Ishikawa (cell line): Measurements from ENCODE around the gene MARCHF10.

Experiments used
- CEBPB ChIP-seq: IDR thresholded peaks from 2 replicates; pipeline ENCODE4 v1.6.1; 2012
- CREB1 ChIP-seq: IDR thresholded peaks from 2 replicates; pipeline ENCODE4 v1.6.1; 2012; ENCODE audit warnings: low read depth
- EGR1 ChIP-seq: IDR thresholded peaks from 2 replicates; pipeline ENCODE4 v1.6.1; 2012
- EP300 ChIP-seq: IDR thresholded peaks from 2 replicates; pipeline ENCODE4 v1.6.1; 2012; ENCODE audit warnings: borderline replicate concordance
- FOXM1 ChIP-seq: IDR thresholded peaks from 2 replicates; pipeline ENCODE4 v1.6.1; 2012; ENCODE audit warnings: low read depth, borderline replicate concordance
- NFIC ChIP-seq: IDR thresholded peaks from 2 replicates; pipeline ENCODE4 v1.6.1; 2012
- RAD21 ChIP-seq: IDR thresholded peaks from 2 replicates; pipeline ENCODE4 v1.6.1; 2012; ENCODE audit warnings: low read depth
- TAF1 ChIP-seq: IDR thresholded peaks from 2 replicates; pipeline ENCODE4 v1.6.1; 2012; ENCODE audit warnings: low read depth, mild to moderate bottlenecking
- TCF12 ChIP-seq: IDR thresholded peaks from 2 replicates; pipeline ENCODE4 v1.6.1; 2012; ENCODE audit warnings: low read depth
- TEAD4 ChIP-seq: IDR thresholded peaks from 2 replicates; pipeline ENCODE4 v1.6.1; 2012
- ZBTB7A ChIP-seq: IDR thresholded peaks from 2 replicates; pipeline ENCODE4 v1.6.1; 2012; ENCODE audit warnings: low read depth
- TF ChIP-seq, protein P1 (sequence below): IDR thresholded peaks from 2 replicates; pipeline ENCODE4 v1.6.1; 2012; ENCODE audit warnings: low read depth, mild to moderate bottlenecking
- TF ChIP-seq, protein P2 (sequence below): IDR thresholded peaks from 2 replicates; pipeline ENCODE4 v1.6.1; 2012
- TF ChIP-seq, protein P3 (sequence below): IDR thresholded peaks from 2 replicates; pipeline ENCODE4 v1.6.1; 2012

MARCHF10 gene

DNA sequence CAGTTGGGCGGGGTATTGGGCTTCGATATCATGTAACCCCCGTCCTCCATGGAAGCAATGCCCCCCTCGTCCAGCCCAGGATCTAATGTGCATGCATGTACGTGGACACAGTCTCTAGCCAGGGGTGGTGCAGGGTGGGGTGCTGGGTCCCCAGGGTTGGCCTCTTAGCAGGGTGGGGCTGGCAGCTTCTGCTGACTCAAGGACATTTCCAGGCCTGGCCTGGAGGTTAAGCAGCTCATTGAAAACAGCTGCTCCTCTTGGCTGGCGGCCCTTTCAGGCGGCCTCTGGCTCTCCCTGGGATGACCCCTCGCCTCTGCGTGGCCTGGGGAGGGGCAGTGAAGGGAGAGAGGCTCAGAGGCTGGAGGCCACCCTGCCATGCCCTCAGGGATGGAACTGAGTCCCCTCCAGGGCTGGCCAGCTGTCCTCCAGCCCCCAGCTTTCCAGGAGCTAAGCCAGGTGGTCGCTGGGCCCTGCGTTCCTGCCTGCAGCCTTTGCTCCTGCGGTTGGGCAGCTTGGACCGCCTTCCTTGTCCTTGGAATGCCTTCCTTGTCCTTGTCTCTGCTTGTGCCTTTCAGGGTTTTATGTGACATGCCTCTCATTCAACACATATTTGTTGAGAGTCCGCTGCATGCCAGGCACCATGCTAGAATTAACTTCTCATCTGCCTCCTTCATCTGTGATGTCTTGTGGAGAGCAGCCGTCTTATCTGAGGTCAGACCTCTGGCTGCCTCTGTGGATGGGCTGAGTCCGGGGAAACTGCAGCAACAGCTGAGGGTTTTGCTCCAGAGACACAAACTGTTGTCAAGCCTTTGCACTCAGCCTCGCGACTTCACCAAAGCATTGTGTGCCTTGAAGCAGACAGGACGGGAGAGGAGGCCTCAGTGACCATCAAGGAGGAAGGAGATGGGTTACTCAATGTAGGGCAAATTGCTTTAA is 154.0 kb downstream of the MARCHF10 start:
- TF ChIP-seq, protein P1, sequence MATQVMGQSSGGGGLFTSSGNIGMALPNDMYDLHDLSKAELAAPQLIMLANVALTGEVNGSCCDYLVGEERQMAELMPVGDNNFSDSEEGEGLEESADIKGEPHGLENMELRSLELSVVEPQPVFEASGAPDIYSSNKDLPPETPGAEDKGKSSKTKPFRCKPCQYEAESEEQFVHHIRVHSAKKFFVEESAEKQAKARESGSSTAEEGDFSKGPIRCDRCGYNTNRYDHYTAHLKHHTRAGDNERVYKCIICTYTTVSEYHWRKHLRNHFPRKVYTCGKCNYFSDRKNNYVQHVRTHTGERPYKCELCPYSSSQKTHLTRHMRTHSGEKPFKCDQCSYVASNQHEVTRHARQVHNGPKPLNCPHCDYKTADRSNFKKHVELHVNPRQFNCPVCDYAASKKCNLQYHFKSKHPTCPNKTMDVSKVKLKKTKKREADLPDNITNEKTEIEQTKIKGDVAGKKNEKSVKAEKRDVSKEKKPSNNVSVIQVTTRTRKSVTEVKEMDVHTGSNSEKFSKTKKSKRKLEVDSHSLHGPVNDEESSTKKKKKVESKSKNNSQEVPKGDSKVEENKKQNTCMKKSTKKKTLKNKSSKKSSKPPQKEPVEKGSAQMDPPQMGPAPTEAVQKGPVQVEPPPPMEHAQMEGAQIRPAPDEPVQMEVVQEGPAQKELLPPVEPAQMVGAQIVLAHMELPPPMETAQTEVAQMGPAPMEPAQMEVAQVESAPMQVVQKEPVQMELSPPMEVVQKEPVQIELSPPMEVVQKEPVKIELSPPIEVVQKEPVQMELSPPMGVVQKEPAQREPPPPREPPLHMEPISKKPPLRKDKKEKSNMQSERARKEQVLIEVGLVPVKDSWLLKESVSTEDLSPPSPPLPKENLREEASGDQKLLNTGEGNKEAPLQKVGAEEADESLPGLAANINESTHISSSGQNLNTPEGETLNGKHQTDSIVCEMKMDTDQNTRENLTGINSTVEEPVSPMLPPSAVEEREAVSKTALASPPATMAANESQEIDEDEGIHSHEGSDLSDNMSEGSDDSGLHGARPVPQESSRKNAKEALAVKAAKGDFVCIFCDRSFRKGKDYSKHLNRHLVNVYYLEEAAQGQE, result no peak
- TF ChIP-seq TEAD4, result no peak
- TF ChIP-seq, protein P2, sequence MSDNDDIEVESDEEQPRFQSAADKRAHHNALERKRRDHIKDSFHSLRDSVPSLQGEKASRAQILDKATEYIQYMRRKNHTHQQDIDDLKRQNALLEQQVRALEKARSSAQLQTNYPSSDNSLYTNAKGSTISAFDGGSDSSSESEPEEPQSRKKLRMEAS, result no peak
- no peak for TF ChIP-seq TCF12
- TF ChIP-seq ZBTB7A, result no peak
- TF ChIP-seq CEBPB, result no peak
- no peak for TF ChIP-seq EGR1
- TF ChIP-seq NFIC, result no peak
- TF ChIP-seq CREB1, result no peak
- TF ChIP-seq TAF1, result no peak

DNA sequence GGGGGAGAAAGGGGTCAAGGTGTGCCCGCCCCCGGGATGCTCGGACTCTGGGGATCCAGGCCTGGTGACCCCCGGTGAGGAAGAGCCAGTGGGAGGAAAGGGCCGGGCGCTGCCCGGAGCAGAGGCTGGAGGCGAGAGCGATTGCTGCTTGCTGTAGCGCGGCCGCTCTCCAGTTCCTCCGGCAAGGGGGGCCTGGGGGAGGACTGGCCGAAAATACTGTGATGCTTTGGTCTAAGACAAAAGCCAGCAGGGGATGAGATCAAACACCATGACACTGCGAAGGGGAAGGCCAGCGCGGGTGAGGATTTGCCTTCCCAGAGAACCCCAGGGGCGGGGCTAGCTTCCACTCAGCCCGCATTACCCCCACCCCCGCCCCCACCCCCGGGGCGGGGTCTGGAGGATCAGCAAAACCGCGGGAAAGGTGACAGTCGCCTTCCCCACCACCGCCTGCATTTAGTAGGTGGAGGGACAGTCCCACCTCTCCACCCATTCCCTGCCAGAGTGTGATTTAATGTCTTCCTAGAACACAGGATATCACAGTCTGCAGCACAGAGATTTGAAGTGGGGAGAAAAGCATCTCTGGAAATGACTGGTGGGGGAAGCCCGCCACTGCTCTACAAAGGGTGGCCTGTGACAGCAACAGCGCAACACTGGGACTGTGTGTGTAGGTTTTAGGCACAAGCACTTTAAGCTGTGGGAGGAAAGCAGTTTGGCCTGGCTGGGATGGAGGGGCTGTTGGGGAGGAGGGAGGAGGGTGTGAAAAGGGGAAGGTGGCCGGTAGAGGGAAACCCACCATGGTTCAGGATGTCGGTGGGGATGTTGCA is 154.9 kb downstream of the MARCHF10 start:
- no peak for TF ChIP-seq TEAD4
- TF ChIP-seq RAD21, result no peak
- TF ChIP-seq TCF12, result no peak
- no peak for TF ChIP-seq CEBPB
- TF ChIP-seq TAF1, result no peak
- TF ChIP-seq NFIC, result no peak
- TF ChIP-seq, protein P3, sequence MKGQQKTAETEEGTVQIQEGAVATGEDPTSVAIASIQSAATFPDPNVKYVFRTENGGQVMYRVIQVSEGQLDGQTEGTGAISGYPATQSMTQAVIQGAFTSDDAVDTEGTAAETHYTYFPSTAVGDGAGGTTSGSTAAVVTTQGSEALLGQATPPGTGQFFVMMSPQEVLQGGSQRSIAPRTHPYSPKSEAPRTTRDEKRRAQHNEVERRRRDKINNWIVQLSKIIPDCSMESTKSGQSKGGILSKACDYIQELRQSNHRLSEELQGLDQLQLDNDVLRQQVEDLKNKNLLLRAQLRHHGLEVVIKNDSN, result no peak
- TF ChIP-seq FOXM1, result no peak

DNA sequence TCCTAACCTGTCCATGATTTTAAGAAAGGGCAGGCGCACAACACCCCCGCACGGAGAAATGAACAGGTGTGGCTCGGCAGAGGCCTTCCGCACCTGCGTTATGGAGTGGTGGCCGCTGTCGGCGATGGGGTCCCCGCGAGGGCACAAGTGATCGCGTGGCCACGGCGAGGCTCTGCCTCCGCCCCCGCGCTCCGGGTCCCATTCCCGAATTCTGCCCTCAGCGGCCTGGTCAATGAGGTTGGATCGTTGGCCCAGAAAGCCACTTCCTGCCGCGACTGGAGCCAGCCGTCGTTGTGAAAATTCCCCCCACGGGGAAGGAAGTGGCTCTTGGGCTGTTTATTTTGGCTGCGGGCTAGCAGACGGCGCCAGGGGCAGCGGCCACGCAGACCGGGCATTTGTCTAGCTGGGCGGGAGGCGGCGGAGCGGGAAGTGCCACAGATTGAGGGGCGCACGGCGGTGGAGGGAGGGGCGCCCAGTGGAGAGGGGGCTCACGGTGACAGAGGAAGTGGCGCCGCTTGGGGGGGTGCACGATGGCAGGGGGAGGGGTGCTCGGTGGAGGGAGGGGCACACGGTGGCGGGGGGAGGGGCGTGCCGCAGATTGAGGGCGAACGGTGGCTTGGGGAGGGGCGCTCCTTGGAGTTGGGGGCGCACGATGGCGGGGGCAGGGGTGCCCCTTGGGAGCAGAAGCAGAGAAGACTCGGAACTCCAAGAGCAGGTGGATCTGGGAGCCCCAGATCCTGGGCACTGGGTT is 155.7 kb downstream of the MARCHF10 start:
- 0 out of 2 replicates have a peak, but pooled peaks have one; percentile 45 for TF ChIP-seq TCF12
- TF ChIP-seq TEAD4, result no peak
- peak; percentile 87 for TF ChIP-seq EGR1
- 0 out of 2 replicates have a peak, but pooled peaks have one; percentile 19 for TF ChIP-seq CEBPB
- TF ChIP-seq TAF1, result peak; percentile 31; the same call in 1 of the 2 replicates
- peak; percentile 51; the same call in 1 of the 2 replicates for TF ChIP-seq EP300
- peak; percentile 79 for TF ChIP-seq NFIC
- peak; percentile 93 for TF ChIP-seq ZBTB7A
- TF ChIP-seq, protein P1, result no peak
- TF ChIP-seq, protein P2, result peak; percentile 82
